PC-3 (cell line): Measurements from ENCODE around the gene TRPC4AP. TPM values are rescaled to one million over a fixed set of nuclear protein-coding genes. Genes with fewer than 3 reads are reported as not detected.

Experiments used
- ATAC-seq: fragments of 200-7000 bp; cut with Tn5 transposase; 2 replicates; pipeline ENCODE4 v1.9.1; 2020; ENCODE audit warnings: mild to moderate bottlenecking, moderate library complexity
- BruUV-seq: library from RNA; stranded (reverse); fragments of 400-500 nt; replicated peaks from 2 replicates; lab custom pipeline; 2021; lab: Mats Ljungman, UMichigan
- CTCF ChIA-PET: fragments of 300-600 bp; sonication (Branson Sonifier 250); formaldehyde crosslinking; loops from one replicate; lab custom pipeline; 2022; ENCODE audit warnings: antibody characterized with exemption; lab: Charles Lee
- POLR2A ChIA-PET: fragments of 300-600 bp; sonication (Branson Sonifier 250); formaldehyde crosslinking; loops from one replicate; lab custom pipeline; 2022; ENCODE audit warnings: antibody characterized with exemption; ENCODE audit not compliant: unreplicated experiment; lab: Charles Lee
- DNase-seq: peaks from one replicate; pipeline ENCODE4 v3.0.0-alpha.2; 2015
- H2AFZ ChIP-seq: fragments of 300-600 bp; sonication (generic); 2 replicates; pipeline ENCODE4 v1.6.0; 2016; ENCODE audit warnings: antibody characterized with exemption, low read length
- H3F3A ChIP-seq: fragments of 300-600 bp; sonication (generic); one replicate; pipeline ENCODE4 v1.6.0; 2017; ENCODE audit warnings: antibody characterized with exemption, low read length, control low read depth, mild to moderate bottlenecking; ENCODE audit not compliant: unreplicated experiment
- H3K27ac ChIP-seq: fragments of 300-600 bp; sonication (generic); 2 replicates; pipeline ENCODE4 v1.5.1; 2016; ENCODE audit warnings: mild to moderate bottlenecking, low read length
- H3K27me3 ChIP-seq: fragments of 300-600 bp; sonication (generic); 2 replicates; pipeline ENCODE4 v1.6.1; 2016; ENCODE audit warnings: low read length, mixed read lengths
- H3K36me3 ChIP-seq: fragments of 300-600 bp; sonication (generic); 2 replicates; pipeline ENCODE4 v1.6.1; 2016; ENCODE audit warnings: low read depth, mixed run types, low read length, mixed read lengths
- H3K4me1 ChIP-seq: fragments of 300-600 bp; sonication (generic); 2 replicates; pipeline ENCODE4 v1.5.1; 2016; ENCODE audit warnings: low read length; ENCODE audit not compliant: insufficient read depth
- H3K4me2 ChIP-seq: fragments of 300-600 bp; sonication (generic); 2 replicates; pipeline ENCODE4 v1.6.0; 2016; ENCODE audit warnings: low read length
- H3K4me3 ChIP-seq: fragments of 300-600 bp; sonication (generic); 2 replicates; pipeline ENCODE4 v1.5.1; 2016; ENCODE audit warnings: mild to moderate bottlenecking, low read length, mixed read lengths
- H3K79me2 ChIP-seq: fragments of 300-600 bp; sonication (generic); 2 replicates; pipeline ENCODE4 v1.6.1; 2017; ENCODE audit warnings: low read length, mixed read lengths
- H3K9ac ChIP-seq: fragments of 300-600 bp; sonication (generic); 2 replicates; pipeline ENCODE4 v1.6.0; 2016; ENCODE audit warnings: mild to moderate bottlenecking, low read length
- H3K9me2 ChIP-seq: fragments of 300-600 bp; sonication (generic); replicated peaks from 2 replicates; pipeline ENCODE4 v1.6.1; 2016; ENCODE audit warnings: mixed run types, low read length, mixed read lengths
- H3K9me3 ChIP-seq: fragments of 300-600 bp; sonication (generic); 2 replicates; pipeline ENCODE4 v1.6.1; 2016; ENCODE audit warnings: low read length, mixed read lengths
- H4K20me1 ChIP-seq: fragments of 300-600 bp; sonication (generic); 2 replicates; pipeline ENCODE4 v1.6.1; 2016; ENCODE audit warnings: low read length, mixed read lengths
- EZH2 ChIP-seq: fragments of 300-600 bp; sonication (generic); IDR thresholded peaks from one replicate; pipeline ENCODE4 v1.6.1; 2017; ENCODE audit warnings: antibody characterized with exemption, mild to moderate bottlenecking, low read length; ENCODE audit not compliant: unreplicated experiment
- EZH2phosphoT487 ChIP-seq: fragments of 300-600 bp; sonication (generic); IDR thresholded peaks from 2 replicates; pipeline ENCODE4 v1.6.1; 2018; ENCODE audit warnings: mild to moderate bottlenecking, antibody characterized with exemption, low read length, borderline replicate concordance
- intact Hi-C: fragments of 100-400 bp; cut with micrococcal nuclease; formaldehyde crosslinking; loops from 2 replicates; pipeline ENCODE4 v1.9.0; 2023
- total RNA-seq: library from RNA; depleted of rRNA; stranded (reverse); fragments of >200 nt; gene quantifications from 2 replicates; pipeline ENCODE4 v1.2.3, GENCODE V29; 2014
- TF ChIP-seq, protein P1 (sequence below): fragments of 300-600 bp; sonication (generic); conservative IDR thresholded peaks from 2 replicates; pipeline ENCODE4 v1.5.1; 2017; ENCODE audit warnings: antibody characterized with exemption, low read depth, mild to moderate bottlenecking, low read length

Gene TRPC4AP
- total RNA-seq, 1 experiment from 2014 or later, result 46.9 TPM

DNA sequence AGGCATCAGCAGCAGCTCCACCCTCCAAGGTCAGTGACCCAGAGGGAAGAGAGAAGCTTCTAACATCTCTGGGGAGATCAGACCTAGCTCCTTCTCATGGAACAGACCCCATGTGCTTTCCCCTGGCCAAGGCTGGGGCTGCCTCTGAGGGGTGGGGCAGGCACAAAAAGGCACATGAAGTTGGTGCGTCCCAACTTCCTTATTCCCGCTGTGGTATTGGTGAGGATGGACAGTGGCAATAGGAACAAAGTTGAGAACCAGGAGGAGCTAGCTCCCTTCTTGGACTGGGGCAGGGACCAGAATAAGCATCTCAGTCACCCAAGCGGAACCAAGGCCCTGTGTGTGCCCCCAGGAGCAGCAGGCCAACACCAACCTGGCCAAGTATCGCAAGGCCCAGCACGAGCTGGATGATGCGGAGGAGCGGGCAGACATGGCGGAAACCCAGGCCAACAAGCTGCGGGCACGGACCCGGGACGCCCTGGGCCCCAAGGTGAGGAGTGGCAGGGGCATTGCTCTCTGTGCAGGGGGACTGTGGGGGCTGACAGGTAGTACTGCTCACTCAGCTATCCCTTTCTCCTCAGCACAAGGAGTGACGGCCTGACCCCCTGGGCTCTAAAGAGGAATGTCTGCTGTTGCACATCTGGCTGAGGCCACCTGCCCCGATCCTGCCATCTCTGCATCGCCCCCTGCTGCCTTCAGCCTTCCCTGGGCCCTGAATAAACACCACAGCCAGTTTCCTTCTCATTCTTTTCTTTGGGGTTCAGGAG lies 90.8 kb downstream of the TRPC4AP start:
- H3K27me3 ChIP-seq, result no peaks in the 10 kb centered on the region
- no peak overlapping the region for H3K27ac ChIP-seq
- no peaks in the 10 kb centered on the region for H3K9me3 ChIP-seq
- intact Hi-C loops, result no loop called here
- H3K4me3 ChIP-seq, result no peak overlapping the region
- H3K4me1 ChIP-seq, result no peaks in the 10 kb centered on the region
- H4K20me1 ChIP-seq, result no peaks in the 10 kb centered on the region
- H2AFZ ChIP-seq, result no peak overlapping the region
- peaks cover 34% of the 10 kb centered on the region for H3K36me3 ChIP-seq
- ATAC-seq, result peak; percentile 25; the same call in 1 of the 2 replicates
- no peaks in the 10 kb centered on the region for H3F3A ChIP-seq
- no peak overlapping the region for H3K4me2 ChIP-seq
- H3K79me2 ChIP-seq, result no peaks in the 10 kb centered on the region
- no peak for DNase-seq
- H3K9me2 ChIP-seq, result no peaks in the 10 kb centered on the region
- CTCF ChIA-PET, result interaction anchor here (0.5 kb wide), 1 partner anchor 167 kb away, joined by 3 read pairs; no protein-coding TSS in a partner anchor
- POLR2A ChIA-PET, result interaction anchor here (0.5 kb wide), 1 partner anchor 628 kb away, joined by 6 read pairs; no protein-coding TSS in a partner anchor
- TF ChIP-seq, protein P1, sequence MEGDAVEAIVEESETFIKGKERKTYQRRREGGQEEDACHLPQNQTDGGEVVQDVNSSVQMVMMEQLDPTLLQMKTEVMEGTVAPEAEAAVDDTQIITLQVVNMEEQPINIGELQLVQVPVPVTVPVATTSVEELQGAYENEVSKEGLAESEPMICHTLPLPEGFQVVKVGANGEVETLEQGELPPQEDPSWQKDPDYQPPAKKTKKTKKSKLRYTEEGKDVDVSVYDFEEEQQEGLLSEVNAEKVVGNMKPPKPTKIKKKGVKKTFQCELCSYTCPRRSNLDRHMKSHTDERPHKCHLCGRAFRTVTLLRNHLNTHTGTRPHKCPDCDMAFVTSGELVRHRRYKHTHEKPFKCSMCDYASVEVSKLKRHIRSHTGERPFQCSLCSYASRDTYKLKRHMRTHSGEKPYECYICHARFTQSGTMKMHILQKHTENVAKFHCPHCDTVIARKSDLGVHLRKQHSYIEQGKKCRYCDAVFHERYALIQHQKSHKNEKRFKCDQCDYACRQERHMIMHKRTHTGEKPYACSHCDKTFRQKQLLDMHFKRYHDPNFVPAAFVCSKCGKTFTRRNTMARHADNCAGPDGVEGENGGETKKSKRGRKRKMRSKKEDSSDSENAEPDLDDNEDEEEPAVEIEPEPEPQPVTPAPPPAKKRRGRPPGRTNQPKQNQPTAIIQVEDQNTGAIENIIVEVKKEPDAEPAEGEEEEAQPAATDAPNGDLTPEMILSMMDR, result peak; percentile 63
- TF ChIP-seq EZH2, result no peak
- no TSS peak for BruUV-seq
- H3K9ac ChIP-seq, result no peak overlapping the region

DNA sequence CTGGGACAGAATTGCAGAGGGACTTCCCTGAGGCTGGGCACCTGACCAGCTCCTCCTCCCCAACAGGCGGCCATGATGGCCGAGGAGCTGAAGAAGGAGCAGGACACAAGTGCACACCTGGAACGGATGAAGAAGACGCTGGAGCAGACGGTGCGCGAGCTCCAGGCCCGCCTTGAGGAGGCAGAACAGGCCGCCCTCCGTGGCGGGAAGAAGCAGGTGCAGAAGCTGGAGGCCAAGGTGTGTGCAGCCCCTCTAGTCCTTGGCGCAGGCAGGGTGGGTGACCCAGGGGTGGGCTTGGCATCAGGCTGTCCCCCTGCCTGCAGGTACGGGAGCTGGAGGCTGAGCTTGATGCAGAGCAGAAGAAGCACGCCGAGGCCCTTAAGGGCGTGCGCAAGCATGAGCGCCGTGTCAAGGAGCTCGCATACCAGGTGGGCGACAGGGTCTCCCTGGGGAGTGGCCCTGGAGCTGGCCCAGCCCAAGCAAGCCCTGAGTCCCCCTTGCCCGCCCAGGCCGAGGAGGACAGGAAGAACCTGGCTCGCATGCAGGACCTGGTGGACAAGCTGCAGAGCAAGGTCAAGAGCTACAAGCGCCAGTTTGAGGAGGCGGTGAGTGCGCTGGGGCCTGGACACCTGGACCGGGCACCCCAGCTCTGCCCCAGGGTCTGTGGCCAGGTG lies 91.5 kb downstream of the TRPC4AP start:
- H3K4me3 ChIP-seq, result no peak overlapping the region
- no peaks in the 10 kb centered on the region for H3K4me1 ChIP-seq
- no peaks in the 10 kb centered on the region for H4K20me1 ChIP-seq
- no peak overlapping the region for H3K4me2 ChIP-seq
- H3F3A ChIP-seq, result no peaks in the 10 kb centered on the region
- H3K27me3 ChIP-seq, result no peaks in the 10 kb centered on the region
- BruUV-seq, result no TSS peak
- no peaks in the 10 kb centered on the region for H3K79me2 ChIP-seq
- no peaks in the 10 kb centered on the region for H3K9me2 ChIP-seq
- TF ChIP-seq EZH2, result no peak
- TF ChIP-seq, protein P1, result no peak
- no peak for TF ChIP-seq EZH2phosphoT487
- ChIA-PET POLR2A (no interaction called here), CTCF (interaction anchor here (0.5 kb wide), 1 partner anchor 95 kb away, joined by 5 read pairs; no protein-coding TSS in a partner anchor)
- no peaks in the 10 kb centered on the region for H3K9me3 ChIP-seq
- no peak overlapping the region for H2AFZ ChIP-seq
- DNase-seq, result no peak
- H3K27ac ChIP-seq, result no peak overlapping the region
- ATAC-seq, result no peak
- no peak overlapping the region for H3K9ac ChIP-seq
- intact Hi-C loops, result no loop called here
- H3K36me3 ChIP-seq, result peaks cover 28% of the 10 kb centered on the region
